Body of pancreas (tissue), 4 donors: ENCODE results near the gene CIROP. TPM values are rescaled to one million over a fixed set of nuclear protein-coding genes. Genes with fewer than 3 reads are reported as not detected.
A peak's percentile ranks its signal among the peaks of the same experiment; 100 is the strongest.

Source experiments
- ATAC-seq: fragments of 150-250 bp; one replicate; pipeline ENCODE4 v1.9.1; 2016
- DNase-seq, 4 donors: peaks; one replicate each; pipeline ENCODE4 v3.0.0-alpha.2; 2019
- H3K27ac ChIP-seq, 4 donors: fragments of 200-600 bp; sonication (generic); 1 replicate in 3 of 4; 2 replicates in 1 of 4; pipeline versions ENCODE4 v1.5.1 to v1.6.1; 2016 to 2019; ENCODE audit warnings: mild to moderate bottlenecking in 1 of 4, mixed read lengths in 1 of 4, moderate library complexity in 1 of 4
- H3K27me3 ChIP-seq, 2 donors: fragments of 200-600 bp; sonication (generic); one replicate each; pipeline ENCODE4 v1.6.0; 2016; ENCODE audit warnings: mild to moderate bottlenecking in 1 of 2
- H3K36me3 ChIP-seq, 2 donors: fragments of 200-600 bp; sonication (generic); replicated peaks in 1 of 2; 2 replicates each; pipeline ENCODE4 v1.5.1; 2016; ENCODE audit warnings: low read depth in 2 of 2; ENCODE audit not compliant: insufficient read depth in 1 of 2
- H3K4me1 ChIP-seq: fragments of 200-600 bp; sonication (generic); one replicate; pipeline ENCODE4 v1.6.0; 2016
- H3K4me3 ChIP-seq, 2 donors: fragments of 200-600 bp; sonication (generic); 1 replicate in 1 of 2; 2 replicates in 1 of 2; pipeline ENCODE4 v1.5.1; 2016 to 2019
- H3K9me3 ChIP-seq, 3 donors: fragments of 200-600 bp; sonication (generic); 1 replicate in 2 of 3; 2 replicates in 1 of 3; pipeline ENCODE4 v1.5.1; 2016
- POLR2A ChIP-seq, 3 donors: fragments of 450-650 bp; IDR thresholded peaks; one replicate each; pipeline ENCODE4 v1.6.1; 2016; ENCODE audit warnings: antibody characterized with exemption in 3 of 3, mild to moderate bottlenecking in 2 of 3
- WGBS, 2 donors: methylation state at CpG; one replicate each; pipeline ENCODE4 v1.1.5; 2017; 5-methylcytosine and 5-hydroxymethylcytosine counted together
- intact Hi-C: fragments of 100-400 bp; cut with DNase I; formaldehyde crosslinking; loops from one replicate; pipeline ENCODE4 v1.15.1; 2023
- total RNA-seq, 2 donors: library from RNA; depleted of rRNA; stranded (reverse); fragments of >200 nt; gene quantifications; one replicate each; pipeline ENCODE4 v1.1.0, GENCODE V29; 2016
- TF ChIP-seq, protein P1 (sequence below), 7 experiments: fragments of 450-650 bp in 4 of 7; fragments of 200-600 bp in 3 of 7; sonication (generic) in 3 of 7; IDR thresholded peaks; one replicate each; pipeline ENCODE4 v1.5.1; 2016 to 2019; ENCODE audit warnings: antibody characterized with exemption in 7 of 7

The CIROP gene
- total RNA-seq, 2 donors from 2014 or later = not detected

DNA sequence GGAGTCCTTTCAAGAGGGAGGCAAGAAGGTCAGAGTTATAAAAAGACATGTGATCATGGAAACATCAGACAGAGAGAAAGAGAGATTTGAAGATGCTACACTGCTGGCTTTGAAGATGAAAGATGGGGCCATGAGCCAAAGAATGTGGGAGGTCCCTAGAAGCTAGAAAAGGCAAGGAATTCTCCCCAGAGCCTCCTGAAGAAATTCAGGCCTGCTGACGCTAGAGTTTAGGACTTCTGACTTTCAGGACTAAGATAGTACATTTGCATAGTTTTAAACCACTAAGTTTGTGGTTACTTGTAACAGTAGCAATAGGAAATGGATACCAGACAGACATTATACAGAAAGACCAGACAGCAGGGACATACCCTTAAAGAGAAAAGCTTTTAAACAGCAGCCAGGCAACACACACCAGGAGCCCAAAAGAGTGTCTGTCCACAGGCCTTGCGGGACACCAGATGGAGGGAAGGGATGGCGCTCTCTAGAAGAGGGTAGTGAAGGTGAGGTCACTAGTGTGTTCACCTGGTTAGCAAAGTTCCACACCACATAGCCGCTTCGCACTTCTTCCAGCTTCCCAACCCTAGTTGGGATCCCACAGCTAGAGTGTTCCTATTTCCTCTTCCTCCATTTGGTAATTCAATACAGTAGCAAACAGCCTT, 43.9 kb upstream of the CIROP start:
- Histone ChIP-seq H3K4me1 (peaks cover 31% of the 10 kb centered on the region), H3K27me3 (no peaks in the 10 kb centered on the region), H3K4me3 (no peak overlapping the region), H3K9me3 (no peaks in the 10 kb centered on the region), H3K36me3 (no peaks in the 10 kb centered on the region), H3K27ac (no peak overlapping the region)
- ATAC-seq = no peak
- 91 to 95% methylated on average over 5 of the region's 5 CpGs for WGBS, 2 donors
- intact Hi-C loops = no loop called here
- DNase-seq = no peak
- no peak for TF ChIP-seq POLR2A (IDR thresholded peaks at IDR 0.05)
- TF ChIP-seq, protein P1, sequence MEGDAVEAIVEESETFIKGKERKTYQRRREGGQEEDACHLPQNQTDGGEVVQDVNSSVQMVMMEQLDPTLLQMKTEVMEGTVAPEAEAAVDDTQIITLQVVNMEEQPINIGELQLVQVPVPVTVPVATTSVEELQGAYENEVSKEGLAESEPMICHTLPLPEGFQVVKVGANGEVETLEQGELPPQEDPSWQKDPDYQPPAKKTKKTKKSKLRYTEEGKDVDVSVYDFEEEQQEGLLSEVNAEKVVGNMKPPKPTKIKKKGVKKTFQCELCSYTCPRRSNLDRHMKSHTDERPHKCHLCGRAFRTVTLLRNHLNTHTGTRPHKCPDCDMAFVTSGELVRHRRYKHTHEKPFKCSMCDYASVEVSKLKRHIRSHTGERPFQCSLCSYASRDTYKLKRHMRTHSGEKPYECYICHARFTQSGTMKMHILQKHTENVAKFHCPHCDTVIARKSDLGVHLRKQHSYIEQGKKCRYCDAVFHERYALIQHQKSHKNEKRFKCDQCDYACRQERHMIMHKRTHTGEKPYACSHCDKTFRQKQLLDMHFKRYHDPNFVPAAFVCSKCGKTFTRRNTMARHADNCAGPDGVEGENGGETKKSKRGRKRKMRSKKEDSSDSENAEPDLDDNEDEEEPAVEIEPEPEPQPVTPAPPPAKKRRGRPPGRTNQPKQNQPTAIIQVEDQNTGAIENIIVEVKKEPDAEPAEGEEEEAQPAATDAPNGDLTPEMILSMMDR (IDR thresholded peaks at IDR 0.05) = no peak

DNA sequence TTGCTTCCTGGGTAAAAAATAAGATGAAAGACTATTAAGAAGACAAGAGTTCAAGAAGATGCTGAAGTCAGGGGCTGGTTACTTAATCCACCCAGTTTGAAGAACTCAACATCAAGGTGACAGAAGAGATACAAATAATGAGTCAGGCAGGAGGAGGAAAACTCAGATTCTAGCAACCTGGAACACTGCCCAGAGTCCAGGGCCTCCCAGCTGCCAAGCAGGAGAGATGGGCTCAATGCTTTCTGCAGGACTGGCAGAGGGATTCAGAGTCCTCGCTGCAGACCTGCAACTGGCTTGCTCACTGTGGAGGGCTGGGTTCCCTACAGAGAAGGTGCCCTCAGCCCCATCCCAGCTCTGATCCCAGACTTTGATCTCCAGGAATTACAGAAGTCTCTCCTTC, 42.9 kb upstream of the CIROP start:
- WGBS, 2 donors = 56% methylated on average over 1 of the region's 1 CpG; no CpG with 5 or more reads in 1 of the 2 donors
- H3K4me3 ChIP-seq = no peak overlapping the region
- intact Hi-C loops = no loop called here
- DNase-seq = peak; percentile 38 to 66 (median 62)
- ATAC-seq = peak; percentile 44
- TF ChIP-seq, protein P1 (IDR thresholded peaks at IDR 0.05) = no peak
- TF ChIP-seq POLR2A (IDR thresholded peaks at IDR 0.05) = no peak
- H3K27me3 ChIP-seq = no peaks in the 10 kb centered on the region
- H3K9me3 ChIP-seq = no peaks in the 10 kb centered on the region
- no peak overlapping the region for H3K27ac ChIP-seq
- no peaks in the 10 kb centered on the region for H3K36me3 ChIP-seq
- peaks cover 21% of the 10 kb centered on the region for H3K4me1 ChIP-seq

DNA sequence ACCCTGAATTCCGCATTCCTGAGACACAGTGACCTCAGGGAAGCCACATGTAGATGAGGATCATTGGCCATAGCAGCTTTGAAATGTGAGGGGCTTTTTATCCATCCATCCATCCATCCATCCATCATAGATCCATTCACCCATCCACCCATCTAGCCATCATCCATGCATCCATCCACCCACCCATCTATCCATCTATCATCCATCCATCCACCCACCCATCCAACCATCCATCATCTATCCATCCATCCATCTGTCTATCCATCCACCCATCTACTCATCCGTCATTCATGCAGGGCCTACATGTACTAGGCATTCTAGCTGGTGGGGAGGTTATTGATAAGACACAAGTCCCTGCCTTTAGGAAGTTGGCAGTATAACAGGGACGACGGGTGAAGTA, 42.2 kb upstream of the CIROP start:
- no peak for TF ChIP-seq POLR2A (IDR thresholded peaks at IDR 0.05)
- TF ChIP-seq, protein P1 (IDR thresholded peaks at IDR 0.05) = no peak
- Histone ChIP-seq H3K36me3 (no peaks in the 10 kb centered on the region), H3K27ac (no peak overlapping the region), H3K27me3 (no peaks in the 10 kb centered on the region), H3K4me3 (no peak overlapping the region), H3K4me1 (peaks cover 21% of the 10 kb centered on the region), H3K9me3 (no peaks in the 10 kb centered on the region)
- ATAC-seq (no peak), DNase-seq (no peak)
- intact Hi-C loops = no loop called here
- WGBS, 2 donors = 96 to 97% methylated on average over 4 of the region's 4 CpGs

DNA sequence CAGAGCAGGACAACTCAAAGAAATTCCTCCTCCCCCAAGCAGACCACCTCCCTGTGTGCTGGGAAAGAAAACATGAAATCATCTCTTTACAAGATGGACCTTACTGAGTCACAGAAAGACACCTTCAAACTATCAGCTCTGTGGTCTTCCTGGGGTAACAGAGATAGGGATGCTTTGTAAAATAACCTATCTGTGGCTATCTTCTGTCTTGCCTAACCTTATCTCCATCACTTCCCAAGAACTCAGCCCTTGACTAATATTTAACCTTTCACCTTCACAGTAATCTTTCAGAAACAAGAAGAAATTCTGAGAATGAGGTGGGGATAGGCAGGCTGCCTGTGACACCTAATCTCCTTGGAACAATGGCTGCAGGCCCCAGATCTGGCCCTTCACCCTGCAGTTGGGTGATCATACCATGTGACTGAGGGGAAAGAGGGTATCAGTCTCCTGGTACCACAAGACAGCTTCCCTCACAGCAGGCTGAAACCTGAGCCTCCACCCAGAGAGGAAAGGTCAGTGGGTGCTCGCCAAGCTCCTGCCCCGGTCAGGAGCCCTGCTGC, 41.6 kb upstream of the CIROP start:
- DNase-seq (no peak), ATAC-seq (no peak)
- TF ChIP-seq, protein P1 (IDR thresholded peaks at IDR 0.05) = no peak
- no peak for TF ChIP-seq POLR2A (IDR thresholded peaks at IDR 0.05)
- intact Hi-C loops = no loop called here
- Histone ChIP-seq H3K27ac (no peak overlapping the region), H3K36me3 (no peaks in the 10 kb centered on the region), H3K27me3 (no peaks in the 10 kb centered on the region), H3K9me3 (no peaks in the 10 kb centered on the region), H3K4me3 (no peak overlapping the region), H3K4me1 (peaks cover 20% of the 10 kb centered on the region)
- WGBS, 2 donors = 79 to 80% methylated on average over 1 to 2 of the region's 2 CpGs
